ENCODE data around the gene LTBP3.

DNA sequence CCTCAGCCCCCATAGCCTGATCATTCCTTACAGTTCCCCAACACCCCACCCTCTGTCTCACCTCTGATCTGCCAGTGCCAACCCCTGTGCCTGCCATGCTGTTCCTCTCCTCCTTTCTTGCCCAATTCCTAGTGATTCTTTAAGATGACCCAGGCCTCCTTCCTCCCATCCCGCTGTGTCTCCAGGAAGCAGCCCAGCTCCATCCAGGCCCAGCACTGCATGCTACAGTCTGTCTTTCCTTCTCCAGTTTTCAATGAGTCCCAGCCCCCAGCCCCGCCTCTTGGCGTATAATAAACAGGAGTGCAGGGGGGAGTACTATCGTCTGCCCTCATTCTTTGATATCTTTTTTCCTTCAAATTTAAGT lies 12.3 kb downstream of the LTBP3 start:
- TF ChIP-seq CTCF (IDR thresholded peaks at IDR 0.05; ENCODE audit: insufficient read depth, low read length, poor library complexity, severe bottlenecking), result no peak
- no peak; the same call in 1 of the 2 replicates for TF ChIP-seq EZH2phosphoT487 (conservative IDR thresholded peaks at IDR 0.05; ENCODE audit: low read length)
